D721Med (cell line): Measurements from ENCODE around the gene S1PR3.

Experiments used
- DNase-seq: peaks from one replicate; pipeline ENCODE4 v3.0.0; 2011; ENCODE audit warnings: low spot score; ENCODE audit not compliant: insufficient read length
- FAIRE-seq: peaks from 2 replicates; lab custom pipeline; 2011; peaks lifted over from hg19 to GRCh38; lab: Jason Lieb, UNC
- CTCF ChIP-seq: IDR thresholded peaks from 2 replicates; pipeline ENCODE4 v1.5.1; 2012; ENCODE audit warnings: mild to moderate bottlenecking, control low read depth; ENCODE audit not compliant: insufficient read depth; ENCODE audit errors: missing control alignments

S1PR3 gene

GRCh38 chr9:88996921-88997235, 5.6 kb downstream of the S1PR3 start:
- DNase-seq (no peak), FAIRE-seq (no peak)
- TF ChIP-seq CTCF = no peak

DNA sequence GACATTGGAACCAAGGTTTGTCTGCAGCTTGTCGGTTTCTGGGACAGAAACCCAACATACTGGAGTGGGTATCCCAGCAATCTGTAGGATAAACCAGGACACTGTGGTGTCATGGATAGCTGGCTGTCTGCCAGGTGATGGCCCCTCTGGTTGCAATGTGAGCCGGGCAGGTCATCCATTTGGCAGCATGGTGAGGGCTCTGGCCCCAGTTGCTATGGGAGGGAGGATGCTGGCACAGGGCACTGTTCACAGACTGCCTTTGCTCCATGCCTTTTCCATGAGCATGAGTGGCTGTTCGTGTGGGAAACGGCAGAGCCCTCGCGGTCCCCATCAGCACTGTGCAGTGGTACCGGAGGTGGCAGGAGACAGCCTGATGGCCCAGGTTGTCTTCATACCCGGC, 6.4 kb downstream of the S1PR3 start:
- TF ChIP-seq CTCF = no peak
- DNase-seq = no peak
- no peak for FAIRE-seq

GRCh38 chr9:88998503-88998902, 7.2 kb downstream of the S1PR3 start:
- FAIRE-seq = no peak

GRCh38 chr9:88998911-88999310, 7.6 kb downstream of the S1PR3 start:
- DNase-seq (no peak), FAIRE-seq (no peak)
- TF ChIP-seq CTCF = no peak

More at GRCh38 chr9:88998503-88998902, 7.2 kb downstream of the S1PR3 start:
- DNase-seq = no peak
- TF ChIP-seq CTCF = no peak

DNA sequence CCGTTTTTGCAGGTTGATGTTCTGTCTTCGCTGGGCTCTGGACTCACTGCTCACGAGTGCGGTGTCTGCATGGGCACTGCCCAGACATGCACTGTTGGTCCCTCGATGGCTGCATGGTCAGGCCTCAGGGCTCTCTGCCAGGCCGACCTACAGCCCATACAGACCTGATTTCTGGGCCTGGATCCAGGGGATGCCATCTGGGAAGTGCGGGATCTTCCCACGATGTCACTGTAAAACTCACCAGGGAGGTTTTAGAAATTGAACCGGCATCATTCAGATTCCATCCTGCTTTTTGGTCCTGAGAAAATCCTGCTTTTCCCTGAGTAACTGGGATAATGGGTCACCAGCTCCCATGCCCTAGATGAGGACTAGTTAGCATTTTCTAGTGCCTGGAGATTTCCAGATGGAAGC, 9.1 kb downstream of the S1PR3 start:
- no peak for TF ChIP-seq CTCF
- DNase-seq (no peak), FAIRE-seq (no peak)

DNA sequence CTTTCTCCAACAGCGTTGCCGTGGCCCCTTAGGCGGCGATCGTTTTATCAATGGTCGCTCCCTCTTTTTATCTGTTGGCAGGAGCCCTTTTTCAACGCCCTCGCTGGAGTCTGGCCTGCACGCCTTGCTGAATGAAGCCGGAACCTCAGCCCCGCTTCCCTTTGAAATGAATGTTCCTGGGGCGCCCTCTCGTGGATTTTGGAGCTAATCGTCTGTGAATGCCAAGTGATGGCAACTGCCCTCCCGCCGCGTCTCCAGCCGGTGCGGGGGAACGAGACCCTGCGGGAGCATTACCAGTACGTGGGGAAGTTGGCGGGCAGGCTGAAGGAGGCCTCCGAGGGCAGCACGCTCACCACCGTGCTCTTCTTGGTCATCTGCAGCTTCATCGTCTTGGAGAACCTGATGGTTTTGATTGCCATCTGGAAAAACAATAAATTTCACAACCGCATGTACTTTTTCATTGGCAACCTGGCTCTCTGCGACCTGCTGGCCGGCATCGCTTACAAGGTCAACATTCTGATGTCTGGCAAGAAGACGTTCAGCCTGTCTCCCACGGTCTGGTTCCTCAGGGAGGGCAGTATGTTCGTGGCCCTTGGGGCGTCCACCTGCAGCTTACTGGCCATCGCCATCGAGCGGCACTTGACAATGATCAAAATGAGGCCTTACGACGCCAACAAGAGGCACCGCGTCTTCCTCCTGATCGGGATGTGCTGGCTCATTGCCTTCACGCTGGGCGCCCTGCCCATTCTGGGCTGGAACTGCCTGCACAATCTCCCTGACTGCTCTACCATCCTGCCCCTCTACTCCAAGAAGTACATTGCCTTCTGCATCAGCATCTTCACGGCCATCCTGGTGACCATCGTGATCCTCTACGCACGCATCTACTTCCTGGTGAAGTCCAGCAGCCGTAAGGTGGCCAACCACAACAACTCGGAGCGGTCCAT, 10.0 kb downstream of the S1PR3 start:
- peak; percentile 73 for DNase-seq
- TF ChIP-seq CTCF = peak; percentile 83
- FAIRE-seq = no peak

GRCh38 chr9:89001917-89002540, 10.8 kb downstream of the S1PR3 start:
- FAIRE-seq (no peak), DNase-seq (no peak)
- no peak for TF ChIP-seq CTCF
